Keratinocyte (primary cell): ENCODE results near the gene GPS1.

ENCODE experiments used
- CTCF ChIP-seq, 3 experiments: IDR thresholded peaks in 1 of 3; conservative IDR thresholded peaks in 1 of 3; optimal IDR thresholded peaks in 1 of 3; 2 replicates in 2 of 3; 3 replicates in 1 of 3; pipeline versions ENCODE3 to v1.5.1; 2011; ENCODE audit warnings: low read length in 3 of 3, mild to moderate bottlenecking in 3 of 3, moderate library complexity in 2 of 3, control low read depth in 1 of 3, inconsistent platforms in 1 of 3; ENCODE audit not compliant: insufficient read depth in 2 of 3; ENCODE audit errors: extremely low read depth in 1 of 3
- EZH2 ChIP-seq: IDR thresholded peaks from one replicate; pipeline ENCODE4 v1.6.1; 2012; ENCODE audit warnings: inconsistent platforms, mild to moderate bottlenecking, low read length, moderate library complexity

- TF ChIP-seq CTCF (optimal IDR thresholded peaks at IDR 0.05 in 1 of 3, IDR thresholded peaks at IDR 0.05 in 1 of 3, conservative IDR thresholded peaks at IDR 0.05 in 1 of 3; ENCODE audit: extremely low read depth in 1 of 3, insufficient read depth in 2 of 3, low read length in 3 of 3) (no peak), EZH2 (no peak)
Observed at GRCh38 chr17:82010575-82011525, 40.8 kb upstream of the GPS1 start.
